NCI-H2196 (cell line): ENCODE data around the gene IL13RA2.

Source experiments
- DNase-seq: peaks from one replicate; lab custom pipeline; 2025; ENCODE audit not compliant: unreplicated experiment; lab: John Stamatoyannopoulos, UW

The IL13RA2 gene

GRCh38 chrX:115017455-115017854, at the start of gene IL13RA2:
Gene IL13RA2, minus strand, starts transcription at chrX:115017616. Its CDS starts 347 bp downstream, at chrX:115017269.
- DNase-seq: no peak

DNA sequence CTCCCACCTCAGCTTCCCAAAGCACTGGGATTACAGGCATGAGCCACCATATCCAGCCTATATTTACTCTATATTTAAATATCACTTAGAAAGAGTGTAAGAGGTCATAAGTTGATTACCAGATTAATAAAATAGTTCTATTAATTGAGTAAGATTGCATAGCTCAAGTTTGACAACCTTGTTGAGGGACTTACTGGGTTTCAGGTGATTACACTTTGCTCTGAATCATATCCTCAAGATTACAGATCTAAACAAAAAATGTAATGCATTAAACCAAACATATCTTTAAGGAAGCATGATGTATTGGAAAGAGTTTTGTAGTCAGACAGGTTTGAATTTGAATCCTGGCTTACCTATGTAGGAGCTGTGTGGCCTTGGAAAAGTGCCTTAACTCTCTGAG, 47.9 kb upstream of the IL13RA2 start:
- no peak for DNase-seq

DNA sequence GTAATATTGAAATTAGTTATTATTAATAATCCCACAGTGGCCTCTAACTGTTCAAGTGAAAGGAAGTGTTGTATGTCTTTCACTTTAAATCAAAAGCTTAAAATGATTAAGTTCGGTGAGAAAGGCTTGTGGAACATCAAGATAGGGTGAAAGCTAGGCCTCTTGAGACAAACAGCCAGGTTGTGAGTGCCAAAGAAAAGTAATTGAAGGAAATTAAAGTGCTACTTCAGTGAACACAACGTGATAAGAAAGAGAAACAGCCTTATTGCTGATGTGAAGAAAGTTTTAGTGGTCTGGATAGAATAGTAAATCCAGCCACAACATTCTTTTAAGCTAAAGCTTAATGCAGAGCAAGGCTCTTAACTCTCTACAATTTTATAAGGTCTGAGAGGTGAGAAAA, 42.6 kb upstream of the IL13RA2 start:
- no peak for DNase-seq

DNA sequence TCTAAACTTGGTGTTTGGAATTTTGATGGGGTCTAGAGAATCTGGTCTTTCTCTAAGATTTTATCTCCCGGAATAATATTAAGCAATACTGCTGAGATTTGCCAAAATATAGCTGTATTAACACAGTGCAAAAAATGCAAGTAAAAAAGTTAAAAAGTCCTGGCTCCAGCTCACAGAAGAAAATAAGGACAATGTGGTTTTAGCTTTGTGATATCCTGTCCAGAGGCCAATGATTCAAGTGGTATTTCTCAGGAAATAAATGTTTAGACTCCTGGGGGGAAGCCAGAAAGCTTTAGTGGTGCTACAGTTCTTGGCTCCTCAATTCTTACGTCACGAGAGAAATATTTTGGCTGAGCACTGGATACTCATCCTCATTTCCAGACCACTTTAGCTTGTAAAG, 40.9 kb upstream of the IL13RA2 start:
- no peak for DNase-seq

DNA sequence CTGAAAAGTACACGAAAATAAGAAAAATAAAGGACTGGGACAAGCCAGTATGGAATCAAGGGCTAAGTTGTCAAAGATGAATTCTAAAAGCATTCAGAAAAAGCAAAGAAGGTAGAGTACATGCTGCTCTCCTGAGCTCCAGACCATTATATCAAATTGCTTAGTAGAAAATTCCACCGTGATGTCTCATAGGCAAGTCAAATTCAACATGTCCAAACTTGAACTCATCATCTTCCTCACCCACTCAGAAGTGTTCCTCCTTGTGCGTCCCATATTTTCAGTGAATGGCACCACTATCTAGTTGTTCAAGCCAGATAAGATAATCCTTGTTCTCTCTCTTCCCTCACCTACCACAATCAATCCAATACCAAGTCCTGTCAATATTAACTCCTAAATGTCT, 37.5 kb upstream of the IL13RA2 start:
- DNase-seq: no peak

DNA sequence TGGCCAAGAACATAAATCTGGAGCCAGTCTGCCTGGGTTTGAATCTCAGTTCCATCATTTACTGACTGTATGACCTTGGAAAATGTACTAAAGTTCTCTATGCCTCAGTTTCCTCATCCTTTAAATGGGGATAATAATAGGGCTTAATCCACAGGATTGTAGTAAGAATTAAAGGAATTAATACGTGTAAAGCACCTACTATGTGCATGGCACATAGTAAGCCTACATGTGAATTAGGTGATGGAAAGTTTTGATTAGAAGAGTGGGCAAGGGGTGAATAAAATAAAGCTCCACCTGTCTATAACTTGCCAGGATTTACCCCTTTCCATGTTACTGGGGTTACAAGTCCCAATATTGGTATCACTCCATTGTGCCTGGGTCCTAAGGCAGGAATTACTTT, 35.8 kb upstream of the IL13RA2 start:
- DNase-seq: no peak

DNA sequence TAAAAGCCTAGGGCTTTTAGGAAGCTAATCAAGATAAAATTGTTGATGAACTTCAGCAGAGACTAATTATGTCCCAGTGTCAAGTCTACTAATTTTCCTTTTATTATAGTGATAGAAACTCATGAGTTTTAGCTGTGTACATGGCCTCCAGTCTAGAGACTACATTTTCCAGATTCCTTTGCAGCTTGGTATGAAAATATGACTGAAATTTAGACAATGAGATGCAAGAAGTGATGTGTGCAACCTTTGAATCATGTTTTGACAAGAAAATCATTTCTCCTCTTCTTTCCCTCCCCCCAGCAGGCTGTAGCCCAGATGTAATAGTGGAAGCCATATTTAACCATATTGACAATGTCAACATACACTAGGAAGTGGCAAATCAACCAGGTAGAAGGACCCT, 30.3 kb upstream of the IL13RA2 start:
- DNase-seq: no peak

DNA sequence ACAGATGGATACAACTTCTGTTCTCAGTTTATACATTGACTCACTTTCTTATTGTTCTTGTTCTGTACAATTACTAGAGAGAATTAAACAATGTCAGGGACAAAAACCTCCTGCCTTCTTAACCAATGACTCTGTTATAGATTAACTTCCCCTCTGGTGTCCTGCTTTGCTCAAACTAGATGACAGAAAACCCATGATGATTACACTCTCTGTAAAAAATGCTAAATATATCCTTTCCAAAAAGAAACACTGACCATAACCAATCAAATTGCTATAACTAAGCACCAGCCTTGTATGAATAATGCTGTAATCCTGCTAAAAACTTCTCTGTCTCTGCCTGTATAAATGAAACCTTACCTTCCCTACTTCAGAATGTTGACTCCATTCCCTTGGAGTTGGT, 29.8 kb upstream of the IL13RA2 start:
- DNase-seq: no peak

DNA sequence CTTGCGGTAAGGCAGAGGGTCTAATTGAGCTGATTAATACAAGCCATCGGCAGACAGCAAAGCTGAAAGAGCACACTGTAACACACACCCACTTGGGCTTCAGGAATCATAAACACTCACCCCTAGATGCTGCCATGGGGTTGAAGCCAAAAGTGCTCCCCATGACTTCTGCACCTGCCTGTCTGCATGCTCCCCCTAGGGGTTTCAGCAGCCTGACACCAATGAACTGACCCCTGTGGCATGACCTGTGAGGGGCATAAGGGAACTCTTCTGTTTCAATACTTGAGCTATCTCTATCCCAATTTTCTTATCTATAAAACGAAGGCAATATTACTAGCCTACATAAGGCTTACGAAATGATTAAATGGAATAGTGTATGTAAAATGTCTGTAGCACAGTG, 23.0 kb upstream of the IL13RA2 start:
- DNase-seq: no peak

- no peak for DNase-seq
Measured at GRCh38 chrX:115038406-115038805, 21.0 kb upstream of the IL13RA2 start.

DNA sequence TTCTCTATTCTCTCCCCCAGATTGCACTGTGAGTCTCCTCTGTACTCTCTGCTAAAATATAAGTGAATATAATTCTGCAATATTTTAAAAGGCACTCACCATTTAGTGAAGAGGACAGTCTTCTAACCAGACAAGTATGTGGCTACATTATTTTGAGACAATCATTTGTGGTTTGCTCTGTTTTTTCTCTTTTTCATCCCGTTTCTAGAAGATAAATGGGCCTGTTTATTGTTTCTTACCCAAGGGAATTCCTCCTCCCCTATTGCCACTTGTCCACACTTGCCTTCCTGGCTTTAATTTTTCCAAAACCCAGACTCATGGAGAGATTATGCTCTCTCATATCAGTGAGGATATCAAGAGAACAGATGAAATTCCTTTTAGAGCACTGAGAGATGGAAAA, 18.6 kb upstream of the IL13RA2 start:
- DNase-seq: no peak

GRCh38 chrX:115031989-115032388, 14.6 kb upstream of the IL13RA2 start:
- no peak for DNase-seq

- no peak for DNase-seq
Measured at GRCh38 chrX:115030625-115031024, 13.2 kb upstream of the IL13RA2 start.

GRCh38 chrX:115029869-115030570, 12.6 kb upstream of the IL13RA2 start:
- no peak for DNase-seq

- DNase-seq: no peak
Measured at GRCh38 chrX:115029440-115029839, 12.0 kb upstream of the IL13RA2 start.

DNA sequence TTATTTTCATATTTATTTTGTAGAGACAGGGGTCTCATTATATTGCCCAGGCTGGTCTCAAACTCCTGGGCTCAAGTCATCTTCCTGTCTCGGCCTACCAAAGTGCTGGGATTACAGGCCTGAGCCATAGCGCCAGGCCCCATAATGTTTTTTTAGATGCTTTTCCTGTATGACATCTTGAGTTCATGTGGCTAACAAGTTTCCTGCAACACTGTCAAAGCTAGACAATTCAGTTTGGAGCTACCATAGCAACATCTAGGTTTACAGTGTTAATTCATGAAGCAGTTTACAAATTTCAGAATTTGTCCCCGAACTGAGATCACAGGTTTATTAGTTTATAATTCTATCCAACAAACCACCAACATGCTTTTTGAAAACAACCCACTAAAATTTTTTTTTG, 6.4 kb upstream of the IL13RA2 start:
- DNase-seq: no peak

DNA sequence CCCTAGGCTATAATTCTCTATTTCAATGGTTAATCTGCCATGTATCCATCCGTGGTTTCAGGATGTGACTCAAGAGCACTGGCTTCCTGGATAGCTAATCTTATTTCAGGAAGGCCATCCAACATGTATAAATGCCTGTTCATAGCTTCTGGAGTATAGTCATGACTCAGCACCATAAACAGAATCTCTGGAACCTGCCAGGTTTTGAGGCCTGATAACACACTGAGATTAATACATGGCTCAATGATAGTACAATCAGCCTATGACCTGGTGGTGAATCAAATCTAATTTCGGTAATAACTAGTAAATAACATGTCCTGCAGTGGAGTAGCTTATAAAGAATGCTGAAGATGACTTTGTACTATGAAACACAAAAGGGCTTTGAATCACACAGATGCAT, 5.7 kb upstream of the IL13RA2 start:
- DNase-seq: no peak

DNA sequence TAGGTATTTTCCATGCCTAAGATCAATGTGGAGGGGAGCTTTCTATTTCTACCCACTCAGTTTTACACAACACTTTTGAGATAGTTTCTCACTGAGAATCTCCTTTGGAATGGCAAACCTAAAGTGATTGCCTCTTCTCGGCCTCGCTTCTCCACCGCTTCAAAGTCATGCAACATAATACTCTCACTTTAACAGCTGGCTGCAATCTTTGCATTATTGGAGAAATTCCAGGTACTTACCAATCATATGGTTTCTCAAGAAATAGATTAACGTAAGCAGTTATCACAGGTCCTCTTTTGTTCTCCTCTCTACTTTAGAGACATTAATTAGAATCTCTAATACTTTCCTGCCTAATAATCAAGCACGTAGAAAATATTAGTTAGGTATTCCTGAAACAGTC, 3.7 kb upstream of the IL13RA2 start:
- no peak for DNase-seq

DNA sequence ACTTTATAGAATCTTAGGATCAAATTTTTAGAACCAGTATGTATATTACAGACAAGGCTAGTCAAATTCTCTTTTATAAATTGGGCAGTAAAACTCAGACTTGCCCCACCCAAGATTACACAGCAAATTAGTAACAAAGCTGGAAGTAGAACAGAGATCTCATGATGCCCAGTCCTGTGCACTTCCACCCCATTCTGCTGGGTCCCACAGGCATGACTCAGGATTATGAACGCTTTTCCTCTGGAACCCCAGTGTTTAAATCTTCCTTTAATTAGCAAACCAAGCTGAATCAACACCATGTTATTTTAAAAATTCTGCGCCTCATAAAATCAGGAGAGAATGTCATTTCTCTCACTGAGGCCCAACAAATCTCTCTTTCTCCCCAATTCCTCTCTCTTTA, 1.5 kb upstream of the IL13RA2 start:
- DNase-seq: no peak

DNA sequence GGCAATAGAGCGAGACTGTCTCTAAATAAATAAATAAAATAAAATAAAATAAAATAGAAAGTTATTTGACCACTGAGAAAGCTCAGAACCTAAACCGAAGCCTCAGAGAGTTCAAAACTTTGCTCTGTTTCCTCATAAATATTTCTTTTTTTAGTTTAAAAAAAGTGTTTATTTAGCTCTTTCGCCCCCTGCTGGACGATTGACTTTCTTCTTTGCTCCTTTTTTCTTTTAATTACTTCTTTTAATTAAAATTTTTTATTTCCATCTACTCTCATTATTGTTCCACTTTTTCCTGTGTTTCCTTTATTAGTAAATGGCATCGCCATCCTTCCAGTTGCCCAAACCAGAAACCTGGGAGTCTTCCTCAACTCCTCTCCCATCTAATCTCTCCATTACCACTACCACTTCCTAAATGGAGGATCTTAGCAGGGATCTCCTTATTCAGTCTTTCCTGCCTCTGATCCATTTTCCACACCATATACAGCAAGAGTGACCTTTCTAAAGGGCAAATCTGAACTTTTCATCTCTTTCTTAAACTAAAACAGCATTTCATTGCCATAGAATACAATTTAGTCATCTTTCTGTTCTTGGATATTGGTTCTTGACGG, 728 bp upstream of the IL13RA2 start:
- DNase-seq: no peak

DNA sequence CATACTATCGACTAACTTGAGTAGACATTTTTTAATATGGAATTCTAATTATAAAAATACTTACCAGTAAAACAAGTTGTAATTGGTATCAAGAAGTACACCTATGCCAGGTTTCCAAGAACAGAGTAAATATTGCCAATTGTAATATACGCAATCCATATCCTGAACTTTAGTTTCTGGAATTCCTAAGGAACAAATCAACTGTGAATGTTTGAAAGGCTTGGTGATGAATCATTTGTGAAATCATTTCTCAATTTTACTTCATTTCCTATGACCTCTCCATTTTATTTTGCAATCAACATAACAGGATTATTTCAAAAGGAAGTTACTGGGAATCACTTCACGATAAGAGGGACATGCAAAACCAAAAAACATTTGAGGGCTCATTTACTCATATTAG, 3.7 kb downstream of the IL13RA2 start:
- no peak for DNase-seq

DNA sequence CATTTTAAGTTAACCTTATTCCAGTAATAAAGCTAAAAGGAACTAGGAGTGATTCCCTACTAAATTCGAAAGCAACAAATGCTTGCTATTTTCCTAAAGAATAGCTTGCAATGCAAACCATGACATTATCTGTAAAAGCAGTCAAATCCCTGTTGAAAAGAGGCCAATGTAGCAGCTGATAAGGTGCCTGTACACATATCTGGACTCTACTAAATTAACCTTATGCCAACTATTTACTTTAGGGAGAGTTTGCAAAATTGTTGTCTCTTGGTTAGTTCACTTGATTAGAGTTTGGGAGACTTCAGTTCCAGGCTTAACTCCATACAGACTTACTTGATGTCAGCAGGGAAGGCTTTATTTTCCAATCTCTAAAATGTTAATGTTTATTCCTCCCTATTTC, 6.0 kb downstream of the IL13RA2 start:
- no peak for DNase-seq

- DNase-seq: no peak
Measured at GRCh38 chrX:114999906-115000305, 17.5 kb downstream of the IL13RA2 start.
